Stimulated activated naive CD8-positive, alpha-beta T cell treated with anti-CD3 and anti-CD28 coated beads, Interleukin-15, Interleukin-2, amounts not matched to agents 100 U/mL and 50 U/mL, for 24 hours (primary cell): ENCODE results near the gene ARHGAP15.

Experiments used
- ATAC-seq: fragments of 150-1000 bp; cut with Tn5 transposase; one replicate; pipeline ENCODE4 v1.10.0; 2021
- DNase-seq: peaks from one replicate; pipeline ENCODE4 v3.0.0; 2021

ARHGAP15 gene

DNA sequence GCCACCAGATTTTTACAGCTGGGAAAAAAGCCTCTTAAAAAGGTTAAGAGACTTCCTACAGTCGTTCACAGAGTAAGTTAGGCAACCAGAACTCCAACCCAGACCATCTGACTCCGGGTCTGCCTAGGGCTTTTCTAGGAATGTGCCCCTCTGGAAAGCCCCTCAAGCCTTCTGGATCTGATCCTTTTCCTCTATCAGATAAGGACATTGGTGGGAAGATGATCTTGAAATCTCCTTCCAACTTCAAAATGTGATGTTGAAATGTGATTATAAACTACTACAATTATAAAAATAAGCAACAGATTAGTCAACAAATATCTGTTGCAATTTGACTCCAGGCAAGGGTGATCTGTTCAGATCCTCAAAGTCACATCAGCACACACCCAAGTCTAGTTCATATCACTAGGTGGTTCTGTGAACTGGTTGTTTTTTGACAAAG, 270.4 kb downstream of the ARHGAP15 start:
- ATAC-seq (no peak), DNase-seq (no peak)

- ATAC-seq: no peak
Observed at GRCh38 chr2:143401861-143402260, 272.6 kb downstream of the ARHGAP15 start.

DNA sequence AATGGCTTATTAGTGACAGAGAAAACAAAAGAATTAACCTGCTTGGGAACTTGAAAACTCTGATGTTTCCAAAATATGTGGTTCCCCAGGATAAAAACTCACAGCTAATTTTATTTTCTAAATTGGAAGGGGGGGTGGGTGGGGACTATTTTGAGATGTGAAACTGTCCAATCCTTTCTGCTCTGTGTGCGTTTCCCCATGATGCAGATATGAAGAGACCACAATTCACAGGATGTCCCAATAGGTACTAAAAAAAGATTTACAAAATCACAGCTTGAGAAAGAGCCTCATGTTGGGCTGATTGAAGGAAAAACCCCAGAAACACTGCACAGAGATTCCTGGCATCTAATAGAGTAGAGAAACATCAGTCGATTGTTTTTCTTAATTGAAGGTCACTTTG, 273.2 kb downstream of the ARHGAP15 start:
- no peak for ATAC-seq
- DNase-seq: no peak

More at GRCh38 chr2:143401861-143402260, 272.6 kb downstream of the ARHGAP15 start:
- DNase-seq: no peak

DNA sequence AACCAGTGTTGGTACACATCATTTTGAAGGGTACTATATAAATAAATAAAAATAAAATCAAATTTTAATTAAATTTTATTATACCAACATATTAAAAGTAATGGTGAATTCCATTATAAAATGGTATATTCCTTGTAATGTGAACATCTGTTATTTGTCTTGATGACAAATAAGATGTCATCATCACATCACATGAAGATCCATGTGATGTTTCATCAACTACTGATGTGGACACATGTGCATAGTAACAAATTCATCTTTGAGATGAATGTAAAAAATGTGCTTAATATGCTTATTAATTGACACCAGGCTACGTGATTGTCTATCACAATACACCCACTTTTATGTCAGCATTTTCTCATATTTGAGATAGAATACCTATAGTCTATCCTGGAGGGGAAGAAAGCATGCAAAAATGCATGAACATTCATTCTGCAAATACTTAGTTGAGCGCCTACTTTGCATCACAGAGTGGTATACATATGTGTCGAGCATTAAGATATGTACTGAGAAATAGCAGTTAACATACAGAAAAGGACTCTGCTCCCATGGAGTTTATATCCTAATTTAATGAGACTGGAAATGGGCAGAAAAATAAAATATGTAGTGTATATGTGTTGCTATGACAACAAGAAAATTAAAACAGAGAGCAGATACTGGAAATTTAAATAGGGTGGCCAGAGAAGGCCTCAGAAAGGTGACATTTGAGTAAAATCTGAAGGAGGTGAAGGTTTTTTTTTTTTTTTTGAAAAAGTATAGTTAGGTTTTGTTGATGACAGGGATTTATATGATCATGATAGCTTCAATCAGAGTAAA, 281.1 kb downstream of the ARHGAP15 start:
- no peak for DNase-seq
- no peak for ATAC-seq

DNA sequence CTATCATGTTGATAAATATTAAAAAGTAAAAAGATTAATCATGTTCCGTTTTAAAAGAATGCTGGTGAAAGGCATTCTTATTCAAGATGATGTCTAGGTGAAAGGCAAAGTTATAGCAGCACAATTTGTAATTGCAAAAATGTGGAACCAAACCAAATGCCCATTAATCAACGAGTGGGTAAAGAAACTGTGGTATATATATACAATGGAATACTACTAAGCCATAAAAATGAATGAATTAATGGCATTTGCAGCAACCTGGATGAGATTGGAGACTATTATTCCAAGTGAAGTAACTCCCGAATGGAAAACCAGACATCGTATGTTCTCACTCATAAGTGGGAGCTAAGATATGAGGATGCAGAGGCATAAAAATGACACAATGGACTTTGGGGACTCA, 286.4 kb downstream of the ARHGAP15 start:
- ATAC-seq (no peak), DNase-seq (no peak)

- ATAC-seq: no peak
- no peak for DNase-seq
Observed at GRCh38 chr2:143417428-143417827, 288.2 kb downstream of the ARHGAP15 start.

- ATAC-seq: peak; percentile 61
- no peak for DNase-seq
Observed at GRCh38 chr2:143420313-143420712, 291.1 kb downstream of the ARHGAP15 start.

- peak; percentile 52 for ATAC-seq
- DNase-seq: no peak
Observed at GRCh38 chr2:143422681-143423080, 293.5 kb downstream of the ARHGAP15 start.

DNA sequence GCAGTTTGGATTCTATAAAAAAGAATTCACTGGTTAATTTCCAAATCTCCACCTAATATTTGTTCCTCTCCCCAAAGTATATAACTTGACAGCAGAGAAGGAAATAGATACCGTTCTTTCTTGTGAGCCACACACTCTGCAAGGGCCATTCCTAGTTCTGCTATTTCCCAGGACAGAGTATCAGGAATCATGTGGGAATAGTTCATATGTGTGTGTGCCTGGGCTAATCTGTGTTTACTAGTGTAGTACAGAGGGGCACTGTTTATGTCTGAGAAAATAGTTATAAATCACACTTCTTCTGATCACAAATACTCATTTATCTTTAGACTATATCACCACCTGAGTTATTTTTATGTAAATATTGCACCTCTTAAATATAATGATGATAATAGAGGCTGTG, 296.7 kb downstream of the ARHGAP15 start:
- ATAC-seq (no peak), DNase-seq (no peak)

DNA sequence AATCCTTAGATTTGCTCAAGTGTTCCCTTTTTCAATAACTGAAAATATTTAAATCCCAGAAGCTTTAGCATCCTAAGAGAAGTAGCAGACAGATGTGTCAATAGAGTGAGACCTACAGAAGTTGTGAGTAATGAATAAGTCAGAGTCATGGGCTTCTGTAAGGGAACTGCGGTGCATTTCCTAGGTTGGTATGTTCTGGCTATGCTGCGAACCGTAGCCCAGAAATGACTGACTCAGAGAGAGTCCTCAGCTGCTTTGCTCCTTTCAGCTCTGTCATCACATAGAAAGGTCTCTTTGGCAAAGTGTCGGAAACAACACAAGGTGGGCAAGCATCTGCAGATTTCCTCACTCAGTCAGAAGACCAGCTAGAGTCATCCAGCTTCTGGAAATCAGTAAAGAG, 297.1 kb downstream of the ARHGAP15 start:
- DNase-seq (no peak), ATAC-seq (peak; percentile 30)

GRCh38 chr2:143428700-143429099, 299.5 kb downstream of the ARHGAP15 start:
- peak; percentile 86 for ATAC-seq
- peak; percentile 11 for DNase-seq

GRCh38 chr2:143429932-143430679, 300.9 kb downstream of the ARHGAP15 start:
- DNase-seq: no peak
- no peak for ATAC-seq

DNA sequence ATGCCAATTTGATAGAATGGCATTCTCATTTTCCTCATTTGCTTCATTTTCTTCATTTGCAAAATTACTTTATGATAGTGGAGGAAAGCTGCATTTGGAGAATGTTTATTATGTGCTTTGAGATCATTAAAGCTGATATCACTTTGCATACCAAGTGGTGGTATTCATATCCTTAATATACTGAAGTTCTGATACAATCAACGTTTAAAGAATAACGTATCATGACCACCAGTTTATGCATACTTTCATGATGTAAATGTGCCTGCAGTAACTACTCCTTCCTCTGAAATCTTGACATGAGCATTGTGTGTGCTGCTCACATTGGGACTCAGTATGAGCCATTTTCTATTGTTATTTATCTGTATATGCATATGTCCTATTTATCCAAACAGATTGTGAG, 302.1 kb downstream of the ARHGAP15 start:
- DNase-seq (no peak), ATAC-seq (no peak)

DNA sequence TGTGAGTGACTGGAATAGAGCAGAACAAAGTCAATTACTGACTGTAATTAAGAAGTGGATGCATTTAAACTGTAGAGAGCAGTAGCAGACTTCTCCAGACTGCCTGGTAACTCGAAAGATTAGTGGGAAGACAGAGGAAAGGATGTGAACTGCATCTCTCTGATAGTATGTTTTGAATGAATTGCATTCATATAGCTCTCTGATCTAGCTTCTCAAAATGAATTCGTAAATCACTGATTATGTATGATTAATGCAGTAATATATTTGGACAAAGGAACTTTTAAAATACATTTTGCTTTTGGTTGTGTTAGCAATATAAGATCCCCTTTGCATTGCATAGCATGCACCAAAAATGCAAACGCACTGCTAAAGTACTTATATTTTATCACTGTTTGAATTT, 304.0 kb downstream of the ARHGAP15 start:
- ATAC-seq (no peak), DNase-seq (no peak)

- DNase-seq (no peak), ATAC-seq (no peak)
Observed at GRCh38 chr2:143433840-143434239, 304.6 kb downstream of the ARHGAP15 start.

GRCh38 chr2:143434445-143434844, 305.2 kb downstream of the ARHGAP15 start:
- no peak for ATAC-seq
- no peak for DNase-seq

- no peak for ATAC-seq
- DNase-seq: no peak
Observed at GRCh38 chr2:143435131-143435530, 305.9 kb downstream of the ARHGAP15 start.

GRCh38 chr2:143436951-143437350, 307.7 kb downstream of the ARHGAP15 start:
- ATAC-seq (peak; percentile 32), DNase-seq (no peak)

DNA sequence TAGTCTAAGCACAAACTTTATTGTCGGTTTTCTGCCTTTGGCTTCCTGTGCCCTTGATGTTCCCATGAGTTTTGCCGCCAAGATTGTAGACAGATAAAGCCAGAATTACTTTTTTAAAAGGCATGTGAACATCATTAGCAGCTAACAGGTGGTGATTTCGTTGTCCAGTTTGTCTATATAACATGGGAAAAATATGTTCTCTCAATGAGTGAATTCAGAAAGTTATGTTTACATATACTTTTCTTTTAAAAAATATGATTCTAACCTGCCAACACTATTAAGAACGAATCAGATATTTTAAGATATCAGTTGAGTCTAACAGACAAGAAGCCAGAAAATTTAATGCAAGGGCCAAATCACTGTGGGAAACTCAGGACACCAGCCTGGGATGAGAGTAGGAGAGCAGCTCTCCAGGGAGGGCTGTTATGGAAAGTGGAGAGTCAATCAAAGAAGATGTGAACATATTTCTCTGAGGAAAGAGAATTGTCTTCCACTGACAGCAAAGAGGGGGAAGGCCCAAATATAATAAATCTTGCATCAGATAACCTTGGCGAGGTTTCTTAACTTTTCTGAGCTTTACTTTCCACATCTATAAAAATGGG, 311.3 kb downstream of the ARHGAP15 start:
- no peak for DNase-seq
- ATAC-seq: no peak

- ATAC-seq: no peak
- DNase-seq: no peak
Observed at GRCh38 chr2:143442193-143442592, 313.0 kb downstream of the ARHGAP15 start.

DNA sequence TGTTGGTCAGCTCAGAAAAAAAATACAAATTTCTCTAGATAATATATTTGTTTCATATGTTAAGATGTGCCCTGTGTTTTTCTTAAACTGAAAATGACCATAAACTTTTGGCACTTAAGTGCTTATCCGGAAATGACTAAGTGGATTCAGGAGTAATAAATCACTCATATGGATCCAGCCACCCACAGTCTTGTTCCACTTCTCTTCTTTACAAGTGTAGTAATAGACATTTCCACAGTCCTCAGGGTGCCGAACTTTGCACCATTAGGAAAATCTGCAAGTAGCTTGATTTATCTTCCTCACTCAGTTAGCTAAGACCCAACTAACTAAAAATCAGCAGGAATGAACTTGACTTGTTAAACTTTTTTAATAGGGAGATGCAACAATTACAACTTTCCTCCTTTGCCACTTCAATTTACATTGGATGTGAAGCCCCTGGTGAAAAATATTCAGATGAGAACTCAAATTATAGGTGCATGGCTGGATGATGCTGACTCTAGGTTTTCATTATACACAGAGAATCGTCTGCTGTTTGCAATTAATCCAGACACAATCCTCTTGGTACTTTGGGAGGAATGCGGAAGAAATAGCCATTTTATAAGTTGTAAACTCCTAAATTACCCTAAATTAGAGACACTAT, 322.5 kb downstream of the ARHGAP15 start:
- no peak for DNase-seq
- peak; percentile 66 for ATAC-seq

- DNase-seq (peak; percentile 16), ATAC-seq (peak; percentile 77)
Observed at GRCh38 chr2:143452817-143453451, 323.7 kb downstream of the ARHGAP15 start.
